NCI-H187 treated with DMSO at 0.1 percent for 48 hours (cell line): ENCODE measurements around the gene SDK1.

Source experiments
- DNase-seq: peaks from one replicate; lab custom pipeline; 2025; lab: John Stamatoyannopoulos, UW

The SDK1 gene

DNA sequence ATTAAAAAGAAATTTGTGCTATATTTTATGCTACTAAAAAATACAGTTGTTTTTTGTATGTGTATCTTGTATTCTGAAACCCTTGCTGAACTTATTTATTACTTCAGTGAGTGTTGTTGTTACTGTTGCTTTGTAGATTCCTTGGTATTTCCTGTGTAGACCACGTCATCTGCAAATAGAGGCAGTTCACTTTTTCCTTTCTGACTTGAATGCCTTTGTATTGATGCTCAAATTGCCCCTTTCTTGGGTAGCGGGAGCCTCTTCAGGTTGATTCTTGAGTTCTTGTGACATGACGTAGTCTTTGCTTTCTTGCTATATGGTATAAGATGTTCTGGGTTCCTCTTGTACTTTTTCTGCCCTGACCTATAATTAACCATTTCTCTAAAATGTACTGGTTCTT, 504.1 kb downstream of the SDK1 start:
- no peak for DNase-seq

DNA sequence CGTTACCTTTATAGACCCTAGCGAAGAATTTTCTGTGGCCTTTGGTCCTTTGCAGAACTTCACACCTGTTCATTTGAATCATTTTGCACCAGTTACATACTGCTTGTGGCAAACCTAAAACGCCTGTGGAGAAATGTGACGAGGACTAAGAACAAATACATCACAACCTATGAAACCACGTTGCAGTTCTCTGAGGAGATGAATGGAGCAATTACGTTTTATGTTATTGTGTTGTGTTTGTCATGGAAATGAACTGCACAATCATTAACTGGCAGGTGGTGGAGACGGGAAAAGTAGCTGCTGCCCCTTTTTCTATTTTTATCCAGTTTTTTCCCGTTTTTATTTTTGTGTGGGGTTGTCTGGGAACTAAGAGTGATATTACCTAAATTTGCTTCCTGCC, 505.5 kb downstream of the SDK1 start:
- DNase-seq: no peak

DNA sequence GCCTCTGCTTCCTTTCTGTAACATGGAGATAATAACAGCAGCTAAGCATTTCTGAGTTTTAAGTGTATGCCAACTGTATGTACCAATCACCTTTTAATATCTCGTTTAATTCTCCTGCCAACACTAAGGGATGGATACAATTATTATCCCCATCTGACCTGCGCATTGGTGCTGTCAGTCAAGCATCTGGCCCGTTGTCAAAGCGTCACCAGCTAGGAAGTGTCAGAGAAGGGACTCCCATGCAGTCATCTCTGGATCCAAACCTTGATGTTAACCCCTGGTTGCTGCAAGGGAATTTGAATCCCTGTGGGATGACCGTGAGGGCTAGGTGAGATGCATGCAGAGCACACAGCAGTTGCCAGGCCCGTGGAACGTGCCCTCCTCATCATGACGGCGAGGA, 506.8 kb downstream of the SDK1 start:
- no peak for DNase-seq

DNA sequence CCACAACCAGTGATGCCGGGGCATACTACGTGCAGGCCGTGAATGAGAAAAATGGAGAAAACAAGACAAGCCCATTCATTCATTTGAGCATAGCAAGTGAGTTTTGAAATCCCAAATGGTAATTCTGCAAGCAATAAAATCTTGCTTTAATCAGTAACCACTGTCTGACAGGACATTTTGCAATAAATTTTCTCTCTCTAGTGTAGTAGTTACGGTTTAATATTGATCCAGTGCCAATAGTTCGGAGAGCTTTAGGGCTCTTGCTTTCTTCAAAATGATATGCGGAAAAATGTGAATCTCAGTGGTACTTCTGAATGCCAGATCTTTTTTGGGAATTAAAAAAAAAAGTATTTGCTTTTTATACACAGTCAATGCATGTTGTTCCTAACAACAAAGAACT, 520.4 kb downstream of the SDK1 start:
- DNase-seq: no peak

DNA sequence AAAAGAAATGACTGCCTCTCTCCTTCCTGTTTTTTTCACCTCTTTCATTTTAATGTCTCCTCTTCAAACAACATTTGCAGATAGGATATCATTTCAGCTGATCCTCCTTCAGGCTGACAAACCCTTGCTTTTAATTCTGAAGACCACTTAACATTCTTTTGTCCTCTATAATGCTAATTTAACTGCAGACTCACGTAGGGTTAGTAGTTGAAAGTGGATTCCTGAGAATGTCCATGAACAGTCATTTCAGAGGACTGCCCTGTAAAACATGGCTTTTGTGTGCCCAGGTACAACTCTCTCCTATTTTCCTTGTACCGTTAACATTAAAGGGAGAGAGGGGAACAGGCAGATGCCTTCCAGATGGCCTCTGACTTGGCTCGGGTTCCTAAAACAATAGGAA, 524.4 kb downstream of the SDK1 start:
- no peak for DNase-seq

DNA sequence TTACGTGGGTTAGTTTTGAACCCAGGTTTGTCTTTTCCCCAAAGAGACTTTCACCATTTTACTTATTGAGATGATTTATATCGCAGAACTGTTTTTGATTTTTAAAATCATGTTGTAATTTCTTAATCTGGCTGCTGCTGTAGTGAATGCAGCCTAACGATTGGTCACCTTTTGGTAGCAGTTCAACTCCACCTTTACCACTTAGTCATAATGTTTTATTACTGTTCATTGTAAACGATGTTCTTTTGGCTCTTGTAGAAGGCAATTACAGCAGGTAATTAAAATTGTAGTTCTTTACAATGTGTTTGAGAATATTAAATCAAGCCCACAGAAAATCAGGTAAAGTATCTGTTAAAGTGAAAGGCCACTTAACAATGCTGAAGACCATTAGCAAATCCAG, 531.1 kb downstream of the SDK1 start:
- no peak for DNase-seq

DNA sequence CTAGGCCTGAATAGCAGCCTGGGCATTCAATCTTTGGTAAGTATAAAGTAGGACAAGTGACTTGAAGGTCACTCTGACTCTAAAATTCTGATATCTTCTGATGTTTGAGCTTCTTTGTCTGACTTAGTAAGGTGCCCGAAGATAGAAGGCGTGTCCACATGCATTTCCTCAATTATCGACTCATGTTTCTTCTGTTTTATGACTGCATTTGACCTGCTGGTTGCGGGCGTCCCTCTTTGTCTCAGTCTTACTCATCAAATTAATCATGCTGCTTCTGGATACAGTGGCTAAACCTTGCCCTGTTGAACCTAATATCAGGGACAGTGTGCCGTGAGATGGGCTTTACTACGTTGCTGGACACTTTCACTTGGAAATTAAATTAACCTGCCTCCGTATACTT, 534.1 kb downstream of the SDK1 start:
- DNase-seq: no peak

DNA sequence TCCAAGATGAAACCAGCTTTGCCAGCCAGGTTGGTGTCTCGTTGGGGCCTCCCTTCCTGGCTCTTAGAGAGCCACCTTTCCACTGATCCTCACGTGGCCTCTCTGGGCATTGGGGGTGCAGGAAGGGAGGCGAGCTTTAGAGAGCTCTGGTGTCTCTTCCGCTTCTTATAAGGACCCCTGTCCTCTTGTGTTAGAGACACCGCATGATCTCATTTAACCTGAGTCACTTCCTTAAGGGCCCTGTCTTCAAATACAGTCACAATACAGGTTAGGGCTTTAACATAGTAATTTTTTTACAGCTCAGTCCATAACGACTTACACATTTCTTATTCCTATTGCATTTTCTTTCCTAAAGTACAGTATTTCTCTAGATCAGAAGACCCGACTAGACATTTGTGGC, 535.8 kb downstream of the SDK1 start:
- no peak for DNase-seq

DNA sequence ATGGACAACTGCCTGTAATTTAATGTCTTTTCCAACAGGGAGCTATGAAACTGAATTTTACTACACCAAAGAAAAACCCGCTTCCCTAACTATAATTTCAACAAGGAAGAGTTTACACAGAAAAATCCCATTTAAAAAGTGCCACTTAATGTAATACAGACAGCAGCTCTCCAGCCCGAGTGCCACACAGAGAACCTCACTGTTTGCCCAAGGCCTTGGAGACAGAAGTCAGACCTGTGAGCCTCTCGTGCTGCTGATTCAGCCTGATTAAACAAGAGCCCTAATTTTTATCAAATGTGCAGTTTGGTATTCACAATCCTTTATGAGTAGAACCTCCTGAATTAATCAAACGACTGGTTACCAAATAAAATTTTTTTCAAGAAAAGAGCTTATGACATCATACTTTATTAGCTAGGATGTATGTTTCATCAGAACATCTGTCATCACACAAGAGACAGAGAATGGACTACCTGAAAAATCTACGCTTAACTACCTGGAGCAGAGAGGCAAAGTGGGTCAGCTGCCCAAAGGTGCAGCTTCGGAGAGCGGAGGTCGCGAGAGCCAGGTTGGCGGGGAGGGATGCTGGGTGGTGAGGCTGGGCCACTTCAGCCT, 543.6 kb downstream of the SDK1 start:
- DNase-seq: no peak

DNA sequence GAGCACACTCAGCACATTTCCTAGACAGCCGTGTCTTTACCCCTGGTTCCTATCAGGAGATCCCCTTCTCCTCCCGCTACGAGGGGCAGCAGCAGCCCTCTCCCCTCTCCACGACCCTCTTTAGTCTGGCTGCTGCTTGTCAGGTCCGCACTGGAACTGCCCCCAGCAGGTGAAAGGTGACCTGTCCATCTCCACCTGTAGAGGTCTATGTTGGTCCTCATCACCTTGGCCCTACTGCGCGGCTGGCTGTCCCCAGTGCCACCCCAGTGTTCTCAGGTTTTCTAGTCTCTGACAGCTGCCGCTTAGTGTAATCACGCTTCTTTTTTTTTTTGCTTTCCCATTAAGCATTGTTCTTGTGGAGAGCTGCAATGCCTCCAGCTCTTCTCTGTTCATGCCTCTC, 545.7 kb downstream of the SDK1 start:
- DNase-seq: no peak

DNA sequence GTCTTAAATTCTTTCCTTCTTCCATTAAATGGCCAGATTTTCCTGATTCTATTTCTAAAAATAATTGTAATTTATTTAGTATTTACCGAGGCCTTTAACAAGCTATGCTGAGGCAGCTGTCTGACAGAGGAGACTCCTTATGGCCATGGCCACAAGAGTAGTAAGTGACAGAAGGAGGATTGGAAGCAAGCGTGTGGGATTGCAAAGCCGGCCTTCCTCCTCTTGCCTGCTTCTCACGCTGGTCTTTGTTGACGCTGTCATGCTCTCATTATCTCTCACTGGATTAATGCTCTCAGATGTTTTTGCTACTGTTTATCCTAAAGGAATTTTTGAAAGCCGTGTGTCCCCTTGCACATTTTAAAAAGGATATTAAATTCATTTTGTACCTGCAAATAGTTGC, 546.3 kb downstream of the SDK1 start:
- no peak for DNase-seq

DNA sequence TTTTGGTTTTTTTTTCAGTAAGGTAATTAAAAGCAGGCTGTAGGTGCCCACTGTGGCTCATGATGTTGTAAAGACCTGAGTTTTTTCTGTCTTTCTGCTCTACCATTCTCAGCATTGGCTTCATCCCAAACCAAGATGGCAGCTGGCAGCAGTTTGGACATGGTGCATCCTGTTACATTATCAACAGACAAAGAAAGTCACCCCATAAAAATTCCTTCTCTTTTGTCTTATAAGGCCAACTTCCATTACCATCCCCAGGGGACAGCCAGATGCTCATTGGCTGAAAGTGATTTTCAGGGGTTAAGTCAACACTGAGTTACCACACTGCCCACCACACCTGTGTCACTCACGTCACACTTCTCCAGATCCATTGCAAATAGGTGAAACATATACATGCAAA, 558.4 kb downstream of the SDK1 start:
- no peak for DNase-seq

DNA sequence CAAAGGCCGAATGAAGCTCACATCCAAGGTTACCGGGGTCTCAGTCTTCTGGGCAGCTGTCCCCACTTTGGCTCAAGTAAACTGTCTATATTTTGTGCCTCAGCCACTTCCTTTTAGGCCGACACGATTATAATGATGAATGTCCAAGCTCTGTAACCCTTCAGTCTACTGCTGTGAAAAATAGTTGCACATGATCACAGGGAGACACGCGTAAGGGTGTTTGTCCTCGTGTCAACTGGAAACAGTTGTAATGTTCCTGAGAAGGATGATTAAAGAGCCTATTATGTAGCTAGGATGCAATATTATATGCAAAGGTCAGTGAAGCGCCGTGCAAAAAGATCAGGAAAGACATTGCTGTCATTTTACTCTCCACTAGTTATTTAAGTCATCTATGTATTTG, 559.9 kb downstream of the SDK1 start:
- no peak for DNase-seq

DNA sequence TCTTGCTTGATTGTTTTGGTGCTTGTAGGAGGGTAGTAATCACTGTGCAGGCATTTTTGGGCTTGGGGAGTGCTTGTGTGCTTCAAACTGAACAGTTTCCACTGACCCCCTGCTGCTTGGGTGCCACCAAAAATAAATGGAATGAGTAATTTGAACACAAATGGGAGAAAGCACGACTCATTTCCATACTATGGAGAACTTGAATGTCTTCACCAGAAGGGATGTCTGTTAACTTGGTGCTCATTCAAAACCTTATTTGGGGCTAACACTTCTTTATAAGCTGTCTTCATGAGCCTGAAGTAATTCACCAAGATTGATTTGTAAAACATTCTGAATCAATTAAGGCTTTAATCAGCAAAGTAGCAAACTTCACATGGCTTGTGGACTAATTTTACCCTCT, 560.3 kb downstream of the SDK1 start:
- no peak for DNase-seq

DNA sequence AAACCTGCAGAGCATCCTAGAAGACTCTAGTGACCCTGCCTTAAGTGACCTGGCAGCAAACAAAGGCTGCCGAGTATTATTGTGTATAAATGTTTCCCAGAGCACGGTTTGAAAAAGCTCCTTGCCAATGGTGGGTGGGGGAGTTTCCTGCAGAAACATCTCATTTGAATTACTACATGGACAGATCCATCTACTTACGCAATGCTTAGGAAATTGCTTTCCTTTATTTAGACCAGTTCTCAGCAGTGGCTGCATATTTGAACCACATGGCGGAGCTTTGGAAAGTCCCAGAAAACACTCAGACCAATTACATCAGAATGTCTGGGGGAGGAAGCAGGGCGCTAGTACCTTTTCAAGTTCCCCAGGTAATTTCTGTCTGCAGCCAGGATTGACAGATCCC, 560.9 kb downstream of the SDK1 start:
- DNase-seq: no peak

DNA sequence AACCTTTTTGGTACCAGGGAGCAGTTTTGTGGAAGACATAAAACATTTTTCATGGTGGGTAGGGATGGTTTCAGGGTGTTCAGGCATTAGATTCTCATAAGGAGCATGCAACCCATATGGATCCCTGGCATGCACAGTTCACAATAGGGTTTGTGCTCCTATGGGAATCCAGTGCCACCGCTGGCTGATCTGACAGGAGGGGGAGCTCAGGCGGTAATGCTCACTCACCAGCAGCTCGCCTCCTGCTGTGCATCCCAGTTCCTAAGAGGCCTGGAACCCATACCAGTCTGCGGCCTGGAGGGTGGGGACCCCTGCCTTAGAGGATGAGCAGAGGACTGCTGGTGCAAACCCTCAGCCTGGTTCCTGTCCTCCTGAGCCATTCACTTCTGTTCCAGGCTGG, 561.7 kb downstream of the SDK1 start:
- DNase-seq: no peak

DNA sequence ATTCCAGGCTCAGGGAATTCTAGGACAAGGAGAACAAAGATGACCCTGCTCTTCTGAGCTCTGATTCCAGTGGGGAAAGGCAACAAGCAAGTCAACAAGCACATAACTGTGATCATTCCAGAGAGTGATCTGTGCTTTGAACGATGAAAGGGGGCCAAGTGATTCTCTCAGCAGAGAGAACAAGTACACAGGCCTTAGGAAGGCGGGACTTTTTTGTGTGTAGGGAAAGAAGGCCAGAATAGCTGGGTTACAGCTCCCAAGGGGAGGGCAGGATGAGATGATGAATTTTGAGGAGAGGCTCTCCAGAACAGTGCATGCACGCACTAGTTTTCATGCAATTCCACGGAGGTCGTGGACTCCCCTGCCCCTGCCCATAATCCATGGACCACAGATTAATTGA, 565.2 kb downstream of the SDK1 start:
- no peak for DNase-seq

DNA sequence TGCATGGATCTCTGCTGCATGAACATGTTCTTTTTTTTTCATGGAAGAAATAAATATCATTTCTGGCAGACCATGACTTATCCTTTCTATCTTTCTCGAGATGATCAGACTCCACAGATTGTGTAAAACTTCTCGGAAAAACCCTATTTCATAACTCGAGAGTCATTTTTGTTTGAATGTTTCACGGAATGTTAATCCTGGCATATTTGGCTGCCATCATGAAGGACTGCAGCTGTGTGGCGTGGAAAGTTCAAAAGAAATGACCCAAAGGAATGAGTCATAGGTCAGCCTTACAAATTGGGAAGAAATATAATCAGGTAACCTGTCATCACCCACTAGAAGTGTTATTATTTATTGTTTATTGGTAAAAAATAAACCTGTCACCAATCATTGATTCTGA, 566.8 kb downstream of the SDK1 start:
- DNase-seq: no peak

DNA sequence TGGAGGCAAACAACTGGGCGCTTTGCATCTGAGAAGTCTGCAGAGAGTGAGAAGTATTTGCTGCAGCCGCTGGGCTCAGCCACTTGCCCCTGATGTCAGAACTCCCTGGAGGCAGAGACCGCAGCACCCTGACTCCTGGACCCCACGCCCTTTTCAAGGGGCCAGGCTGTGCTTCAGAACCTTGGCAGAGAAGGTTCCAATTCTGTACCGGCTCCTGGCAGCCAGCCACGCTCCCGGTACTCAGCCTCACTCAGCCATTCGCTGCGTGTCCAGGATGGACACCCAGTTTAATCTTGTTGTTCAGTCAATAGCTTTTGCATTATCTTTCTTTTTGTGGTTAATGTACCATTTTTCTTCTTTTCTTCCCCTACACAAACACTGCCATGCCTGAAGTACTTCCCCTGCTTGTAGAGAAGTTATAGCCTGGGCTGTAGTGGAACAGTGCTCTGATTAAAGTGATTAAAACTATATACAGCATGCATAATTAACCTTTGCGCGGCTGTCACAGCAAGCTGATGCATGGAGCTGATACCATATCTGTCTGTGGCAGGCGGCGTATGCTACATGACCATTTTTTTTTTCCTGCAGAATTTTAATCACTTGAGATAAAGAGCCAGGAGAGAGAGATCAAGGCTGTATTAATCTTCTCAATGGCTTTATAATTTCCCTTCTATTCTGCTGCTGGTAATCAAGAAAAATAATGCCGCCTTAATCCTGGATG, 578.5 kb downstream of the SDK1 start:
- DNase-seq: peak; percentile 44

DNA sequence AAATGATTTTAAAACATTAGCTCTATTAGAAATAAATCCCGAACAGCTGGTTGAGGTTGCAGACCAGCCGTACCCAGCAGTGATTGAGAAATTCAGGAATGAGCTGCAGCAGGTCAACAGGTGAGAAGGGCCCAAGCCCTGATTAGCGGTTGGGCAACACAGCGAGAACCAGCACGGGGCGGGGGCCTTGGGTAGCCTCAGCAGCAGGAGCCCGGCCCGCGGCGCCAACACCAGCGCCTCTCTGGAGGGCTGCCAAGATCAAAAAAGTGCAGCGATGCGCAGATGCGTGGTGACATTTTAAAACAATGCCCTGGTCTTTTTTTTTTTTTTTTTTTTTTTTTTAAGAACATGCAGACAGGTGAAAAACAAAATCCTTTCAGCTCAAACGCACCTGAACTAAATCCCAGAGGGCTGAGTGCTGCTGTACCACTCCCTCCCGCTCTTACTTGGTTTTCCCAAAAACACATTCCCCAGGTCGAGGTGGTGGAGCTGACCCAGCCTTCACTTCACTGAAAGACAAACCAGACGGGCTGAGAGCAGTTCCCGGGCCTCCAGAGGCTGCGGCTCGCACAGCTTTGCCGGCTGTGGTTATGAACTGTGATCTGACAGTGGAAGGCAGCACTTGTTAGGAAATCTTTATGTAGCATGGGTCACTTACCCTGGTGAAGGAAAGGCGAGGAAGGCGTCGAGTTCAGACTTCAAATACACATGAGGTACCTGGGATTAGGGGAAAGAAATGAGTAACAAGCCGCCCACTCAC, 579.4 kb downstream of the SDK1 start:
- peak; percentile 20 for DNase-seq

DNA sequence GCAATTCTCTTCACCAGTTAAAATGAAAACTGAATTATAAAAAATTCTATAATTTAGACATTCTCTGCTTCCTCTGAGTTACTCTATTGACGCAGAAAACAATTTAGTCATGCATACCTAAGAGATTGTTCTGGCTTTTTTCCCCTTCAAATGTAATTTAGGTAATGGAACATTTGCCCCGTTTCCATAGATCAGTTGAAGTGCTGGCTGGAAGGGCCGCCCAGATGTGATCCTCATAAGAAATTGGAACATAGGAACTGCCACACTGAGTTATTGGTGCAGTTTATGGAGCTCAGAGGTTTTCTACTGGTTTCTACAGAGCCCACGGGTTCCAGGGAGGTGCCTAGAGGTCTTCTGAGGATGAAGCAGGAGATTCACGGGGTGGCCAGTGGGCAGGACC, 581.7 kb downstream of the SDK1 start:
- DNase-seq: no peak

DNA sequence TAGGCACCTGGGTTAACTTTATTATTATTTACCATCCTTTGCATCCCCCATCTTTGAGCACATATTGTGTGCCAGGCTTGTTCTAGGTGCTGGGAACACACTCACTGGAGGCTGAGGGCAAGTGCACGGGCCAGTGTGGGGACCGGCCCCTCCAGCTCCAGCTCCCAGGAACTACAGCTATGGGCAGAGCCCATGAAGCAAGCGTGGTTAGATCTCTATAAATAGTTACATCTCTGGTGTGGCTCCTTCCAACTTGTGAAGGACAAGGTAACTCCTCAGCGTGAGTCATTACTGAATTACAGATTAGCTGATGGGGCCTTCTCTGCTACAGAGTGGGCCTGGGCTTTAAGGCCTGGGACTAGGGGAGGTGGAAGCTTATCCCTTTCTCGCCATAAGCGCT, 583.5 kb downstream of the SDK1 start:
- no peak for DNase-seq

DNA sequence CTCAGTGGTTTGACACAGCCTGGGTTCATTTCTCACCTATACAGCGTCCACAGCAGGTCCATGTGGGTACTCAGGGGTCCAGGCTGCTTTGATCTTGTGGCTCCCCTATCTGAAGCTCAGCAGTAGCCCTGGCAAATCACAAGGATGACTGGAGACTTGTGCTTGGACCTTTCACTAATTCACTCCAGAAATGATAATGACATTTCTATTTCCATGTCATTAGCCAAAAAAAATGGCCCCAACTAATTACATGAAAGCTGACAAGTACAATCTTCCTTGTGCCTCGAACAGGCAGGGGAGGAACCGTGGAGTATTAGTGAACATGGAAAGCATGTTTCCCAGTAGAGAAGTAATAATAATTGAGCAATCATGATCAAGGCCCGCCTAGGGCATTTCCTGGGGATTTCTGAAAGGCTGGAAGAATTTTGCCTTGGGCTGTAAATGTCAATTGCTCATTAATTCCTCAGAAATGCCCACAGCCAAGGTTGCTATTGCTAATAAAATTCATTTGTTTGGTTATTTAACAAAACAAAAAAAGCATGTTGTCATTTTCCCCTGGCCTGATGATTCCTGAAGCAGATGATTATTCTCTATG, 586.1 kb downstream of the SDK1 start:
- DNase-seq: no peak
